Measurements from ENCODE around the gene SRC.
A peak's percentile ranks its signal among the peaks of the same experiment; 100 is the strongest.

Gene SRC

DNA sequence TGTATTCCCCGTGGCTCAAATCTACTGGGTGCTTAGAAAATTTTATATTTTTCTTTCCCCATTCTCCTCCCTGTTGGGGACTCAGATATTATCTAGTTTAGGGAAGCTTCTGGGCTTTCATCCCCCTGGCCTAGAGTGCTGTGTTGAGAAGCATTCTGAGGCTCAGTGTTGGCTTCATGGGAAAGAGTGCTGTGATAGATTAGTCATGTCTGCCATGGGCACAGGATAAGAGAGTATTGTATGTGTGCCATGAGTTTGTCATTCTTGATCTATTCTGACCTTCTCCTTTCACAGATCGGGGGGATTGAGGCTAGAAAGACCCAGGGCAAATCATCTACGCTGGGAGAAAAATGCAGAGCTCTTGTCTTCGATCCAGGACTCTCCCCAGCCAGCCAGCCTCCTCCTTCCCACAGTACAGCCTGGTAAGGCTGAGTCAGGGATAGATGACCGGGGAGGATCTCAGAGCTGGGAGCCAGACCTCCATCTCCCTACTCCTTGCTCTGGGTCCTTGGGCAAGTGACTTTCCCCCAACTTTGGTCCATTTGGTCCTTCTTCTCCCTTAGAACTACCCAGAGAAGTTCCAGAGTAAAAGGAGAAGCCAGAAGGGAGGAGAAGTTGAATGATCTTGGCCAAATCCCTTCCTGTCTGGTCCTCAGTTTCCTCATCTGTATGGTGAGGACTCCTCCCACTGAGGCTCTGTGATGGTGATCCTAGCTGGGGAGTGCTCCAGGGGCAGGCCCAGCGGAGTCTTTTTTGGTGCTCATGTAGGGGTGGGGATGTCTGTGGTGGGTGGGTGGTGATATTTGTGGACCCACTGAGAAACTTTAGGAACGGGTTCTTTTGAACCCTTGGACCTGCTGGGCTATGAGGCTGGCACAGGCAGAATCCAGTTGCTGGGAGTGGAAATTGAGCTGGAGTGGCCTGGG is 5.0 kb downstream of the SRC start:
- DNase-seq (ENCODE audit: low read depth): no peak

DNA sequence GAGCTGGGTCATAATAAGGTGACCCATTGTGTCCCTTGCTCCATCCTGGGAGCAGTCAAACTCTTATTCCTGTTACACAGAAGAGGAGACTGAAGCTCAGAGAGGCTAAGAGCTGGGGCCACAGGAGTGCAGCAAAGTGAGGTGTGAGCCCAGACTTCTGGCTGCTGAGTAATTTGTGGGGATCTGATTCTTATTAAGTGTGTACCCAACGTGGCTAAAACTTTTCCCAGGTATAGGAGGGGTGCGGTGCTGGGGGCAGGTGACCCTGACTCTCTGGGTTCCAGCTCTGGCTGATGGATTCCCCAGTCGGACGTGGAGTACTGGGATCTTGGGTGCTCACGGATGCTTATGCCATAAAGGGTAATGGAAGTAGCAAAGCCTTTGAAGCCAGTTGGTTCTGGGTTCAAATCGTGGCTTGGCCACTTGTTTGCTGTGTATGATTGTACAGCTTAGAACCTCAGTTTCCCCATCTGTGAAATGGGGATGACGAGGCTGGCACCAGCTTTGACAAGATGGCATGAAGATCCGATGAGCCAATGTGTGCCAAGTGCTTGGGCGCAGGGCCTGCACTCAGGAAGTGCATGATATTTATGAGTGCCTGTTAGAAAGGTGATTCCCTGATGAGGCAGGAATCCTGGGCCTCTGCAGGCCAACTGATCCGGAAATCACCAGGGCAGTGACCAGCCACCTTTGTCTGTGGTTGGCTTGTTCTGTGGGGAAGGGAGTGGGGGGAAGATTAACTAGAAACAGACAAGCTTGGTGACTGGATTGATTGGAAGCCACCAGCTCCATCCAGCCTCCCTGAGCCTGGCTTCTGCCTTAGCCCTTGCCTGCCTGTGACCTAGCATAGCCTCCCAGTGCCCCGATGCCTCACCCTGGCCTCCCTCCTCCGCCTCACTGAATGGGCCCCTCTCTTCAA is 6.0 kb downstream of the SRC start:
- peak; percentile 38 for DNase-seq (ENCODE audit: low read depth)

GRCh38 chr20:37352608-37352980 is 6.7 kb downstream of the SRC start:
- no peak for DNase-seq (ENCODE audit: low read depth)

DNA sequence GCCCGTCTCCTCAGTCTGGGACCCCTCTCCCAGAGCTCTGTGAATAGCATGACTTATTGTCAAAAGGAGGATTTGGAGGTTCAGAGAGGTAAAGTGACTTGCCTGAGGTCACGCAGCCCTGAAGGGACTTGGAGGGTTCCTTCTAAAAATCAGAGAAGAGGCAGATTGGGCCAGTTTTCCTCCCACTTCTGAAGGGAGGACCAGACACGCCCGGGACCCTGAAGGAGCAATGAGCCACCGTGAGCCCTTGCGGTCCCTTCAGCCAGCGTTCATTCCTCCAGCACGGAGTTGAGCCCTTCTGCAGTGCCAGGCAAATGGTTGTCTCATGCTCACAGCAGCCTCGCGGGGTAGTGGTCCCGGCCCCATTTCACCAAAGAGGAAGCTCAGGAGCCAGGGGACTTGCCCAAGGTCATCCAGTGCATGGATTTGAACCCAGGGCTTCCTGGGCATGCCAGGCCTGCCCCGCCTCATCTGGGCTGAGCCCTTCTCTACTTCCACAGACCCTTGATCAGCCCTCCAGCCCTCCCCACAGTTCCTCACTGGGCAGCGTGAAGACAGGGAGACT is 7.4 kb downstream of the SRC start:
- no peak for DNase-seq (ENCODE audit: low read depth)

GRCh38 chr20:37354210-37355195 is 8.6 kb downstream of the SRC start:
- DNase-seq (ENCODE audit: low read depth): no peak

- no peak for DNase-seq (ENCODE audit: low read depth)
Measured at GRCh38 chr20:37355252-37356180, 9.6 kb downstream of the SRC start.

DNA sequence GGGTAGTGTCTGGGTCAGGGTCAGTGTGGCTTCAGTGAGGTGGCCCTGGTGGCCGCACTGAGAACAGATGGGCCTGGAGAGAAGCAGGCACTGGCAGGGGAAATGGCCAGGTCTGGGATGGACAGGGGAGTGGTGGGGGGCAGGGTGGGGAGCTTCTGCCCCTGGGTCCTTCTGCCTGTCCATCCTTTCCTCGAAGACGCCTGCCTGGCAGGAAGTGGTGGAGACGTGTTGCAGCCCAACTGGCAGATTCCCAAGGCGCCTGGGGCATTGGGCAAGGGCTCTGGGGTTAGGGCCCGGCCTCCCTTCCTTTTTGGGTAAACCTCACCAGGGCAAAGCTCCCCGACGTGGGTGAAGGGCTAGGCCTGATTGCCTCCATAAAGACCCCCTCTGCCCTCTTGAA is 10.4 kb downstream of the SRC start:
- DNase-seq (ENCODE audit: low read depth): peak; percentile 86

DNA sequence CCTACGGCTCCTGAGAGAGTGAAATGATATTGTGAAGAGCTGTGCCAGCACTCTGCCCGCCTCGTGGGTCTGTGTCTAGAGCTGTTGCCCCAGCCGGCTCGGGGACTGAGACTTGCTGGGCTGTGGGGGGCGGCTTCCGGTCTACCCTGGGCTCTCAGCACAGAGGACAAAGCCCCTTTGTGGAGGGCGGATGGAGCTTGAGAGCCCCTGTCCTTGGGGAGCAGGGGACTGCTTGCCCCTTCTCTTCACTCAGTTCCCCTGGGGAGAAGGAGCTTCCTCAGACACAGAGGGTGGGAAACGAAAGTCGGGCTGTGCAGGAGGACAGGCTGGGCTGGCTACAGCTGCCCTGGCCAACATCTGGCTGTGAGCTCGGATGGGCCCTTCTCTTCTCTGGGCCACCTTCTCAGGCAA is 11.0 kb downstream of the SRC start:
- DNase-seq (ENCODE audit: low read depth): no peak

DNA sequence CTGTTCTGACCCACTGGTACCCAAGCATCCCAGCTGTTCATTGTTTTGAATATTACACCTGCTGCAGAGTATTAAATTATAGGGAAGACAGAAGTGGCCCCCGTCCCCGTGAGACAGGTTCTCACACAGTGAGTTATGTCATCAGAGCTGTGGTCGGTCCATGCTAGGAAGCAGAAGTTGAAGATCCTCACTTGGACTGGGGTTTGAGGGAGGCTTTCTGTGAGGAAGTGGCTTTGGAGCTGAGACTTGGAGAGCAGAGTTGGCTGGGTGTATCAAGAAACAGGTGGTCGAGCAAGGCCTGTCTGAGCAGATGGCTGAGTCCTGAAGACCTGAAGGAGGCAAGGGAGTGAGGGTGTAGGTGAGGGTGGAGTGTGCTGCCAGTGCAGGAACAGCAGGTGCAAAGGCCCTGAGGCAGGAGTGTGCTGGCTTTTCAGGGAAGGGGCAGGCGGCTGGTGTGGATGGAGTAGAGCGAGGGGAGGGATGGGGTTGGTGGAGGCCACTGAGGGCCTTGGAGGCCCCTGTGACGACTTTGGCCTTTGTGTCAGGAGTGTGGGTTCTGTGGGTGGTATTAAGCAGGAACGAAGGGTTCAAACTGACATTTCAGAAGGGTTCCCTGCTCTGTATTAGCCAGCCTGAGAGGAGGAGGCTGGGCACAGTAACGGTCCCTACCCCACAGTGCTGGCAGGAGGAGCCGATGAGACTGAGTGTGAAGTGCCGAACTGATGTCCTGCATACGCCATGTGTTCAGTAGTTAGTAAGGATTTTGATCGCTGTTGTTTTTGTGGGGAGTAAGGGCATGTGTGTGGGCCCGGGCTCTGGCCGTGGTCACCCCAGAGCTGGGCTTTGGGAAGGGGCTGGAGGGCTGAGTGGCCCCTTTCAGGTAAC is 11.8 kb downstream of the SRC start:
- DNase-seq (ENCODE audit: low read depth): no peak

GRCh38 chr20:37358366-37359150 is 12.6 kb downstream of the SRC start:
- no peak for DNase-seq (ENCODE audit: low read depth)

DNA sequence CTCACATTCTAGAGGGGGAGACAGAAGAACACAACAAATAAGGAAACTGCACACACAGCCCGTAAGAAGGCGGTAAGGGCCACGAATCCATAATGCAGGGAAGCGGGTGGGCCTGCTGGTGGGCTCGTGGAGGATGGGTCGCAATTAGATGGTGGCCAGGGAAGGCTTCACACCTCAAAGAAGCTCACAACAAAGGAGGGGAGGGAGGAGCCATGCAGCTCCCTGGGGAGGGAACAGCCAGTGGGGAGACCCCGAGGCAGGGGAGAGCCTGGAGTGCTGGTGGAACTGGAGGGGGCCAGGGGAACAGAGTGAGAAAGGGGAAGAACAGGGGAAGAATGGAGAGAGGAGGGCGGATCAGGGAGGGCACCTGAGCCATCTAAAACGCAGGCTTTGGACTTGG is 13.4 kb downstream of the SRC start:
- DNase-seq (ENCODE audit: low read depth): no peak

GRCh38 chr20:37359836-37360235 is 13.9 kb downstream of the SRC start:
- no peak for DNase-seq (ENCODE audit: low read depth)

DNA sequence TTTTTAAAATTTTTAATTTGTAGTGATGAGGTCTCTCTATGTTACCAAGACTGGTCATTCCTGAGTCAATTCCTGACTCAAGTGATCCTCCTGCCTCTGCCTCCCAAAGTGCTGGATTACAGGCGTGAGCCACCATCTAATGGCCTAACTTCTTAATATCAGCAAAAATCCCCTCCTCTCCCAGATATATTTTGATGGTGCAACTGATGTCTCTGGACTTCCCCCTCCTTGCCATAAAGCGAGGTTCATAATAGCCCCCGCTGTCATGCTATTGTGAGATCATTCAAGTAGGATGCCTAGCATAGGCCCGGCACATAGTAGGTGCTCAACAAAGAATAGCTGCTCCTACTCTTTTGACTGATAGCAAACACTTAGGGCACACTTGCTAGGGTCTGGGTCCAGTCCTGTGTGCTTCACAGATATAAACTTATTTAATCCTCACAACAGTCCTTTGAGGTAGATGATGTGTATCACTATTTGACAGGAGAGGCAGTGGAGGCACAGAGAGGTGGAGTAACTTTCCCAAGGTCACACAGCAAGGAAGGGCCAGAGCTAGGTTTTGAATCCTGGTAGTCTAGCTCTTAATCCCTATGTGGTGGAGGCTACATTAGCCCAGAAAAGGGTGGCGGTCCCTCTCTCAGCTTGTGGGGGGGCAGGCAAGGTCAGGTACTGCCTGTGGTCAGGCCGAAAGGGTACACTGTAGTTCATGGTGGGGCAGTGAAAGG is 14.6 kb downstream of the SRC start:
- no peak for DNase-seq (ENCODE audit: low read depth)

DNA sequence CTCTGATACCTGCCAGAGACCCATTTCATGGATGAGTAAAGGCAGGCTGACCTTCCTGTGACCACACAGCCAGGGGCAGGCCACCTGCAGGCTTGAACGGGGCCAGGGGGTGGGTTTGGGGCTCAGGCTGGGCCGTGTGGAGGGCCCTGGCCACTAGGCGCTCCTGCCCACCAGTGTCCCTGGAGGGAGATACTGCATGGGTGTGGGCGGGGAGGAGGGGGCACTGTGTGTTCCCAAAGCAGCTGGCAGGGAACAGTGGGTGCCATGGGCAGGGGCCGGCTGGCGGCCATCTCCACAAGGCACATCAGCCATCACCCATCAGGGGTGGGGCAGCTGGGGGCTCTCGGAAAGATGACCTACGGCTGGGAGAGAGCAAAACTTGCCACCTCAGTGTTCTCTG is 15.4 kb downstream of the SRC start:
- DNase-seq (ENCODE audit: low read depth): no peak

DNA sequence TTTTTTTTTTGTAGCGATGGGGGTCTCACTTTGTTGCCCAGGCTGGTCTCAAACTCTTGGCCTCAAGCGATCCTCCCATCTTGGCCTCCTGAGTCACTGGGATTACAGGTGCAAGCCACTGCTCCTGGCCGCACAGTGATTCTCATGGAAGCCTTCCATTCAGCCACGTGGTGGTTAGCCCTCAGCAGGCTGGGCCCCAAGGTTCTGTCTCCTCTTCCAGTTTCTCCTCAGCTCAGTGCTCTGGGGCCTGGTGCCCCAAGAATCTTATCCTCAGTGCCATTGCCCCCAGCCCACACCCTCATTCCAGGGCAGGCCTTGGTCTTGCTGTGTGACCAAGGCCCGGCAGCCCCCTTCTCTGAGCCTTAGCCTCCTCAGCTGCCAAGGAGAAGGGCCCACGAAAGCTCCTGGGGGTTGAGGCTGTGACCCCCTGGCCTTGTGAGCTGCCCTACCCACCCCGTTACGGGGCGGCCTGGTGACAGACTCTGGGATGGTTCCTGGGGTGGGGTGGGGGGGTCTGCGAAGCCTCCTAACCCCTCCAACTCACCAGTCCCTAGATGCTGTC is 16.4 kb downstream of the SRC start:
- DNase-seq (ENCODE audit: low read depth): no peak

- DNase-seq (ENCODE audit: low read depth): no peak
Measured at GRCh38 chr20:37362821-37363220, 16.9 kb downstream of the SRC start.

GRCh38 chr20:37363221-37364012 is 17.5 kb downstream of the SRC start:
- no peak for DNase-seq (ENCODE audit: low read depth)
